Measurements from ENCODE around the gene TSC22D2. TPM values are rescaled to one million over a fixed set of nuclear protein-coding genes. Genes with fewer than 3 reads are reported as not detected.
A peak's percentile ranks its signal among the peaks of the same experiment; 100 is the strongest.

TSC22D2 gene
- total RNA-seq, 4 donors from 2014 or later, result 19.8 to 59.7 (median 29.5) TPM

DNA sequence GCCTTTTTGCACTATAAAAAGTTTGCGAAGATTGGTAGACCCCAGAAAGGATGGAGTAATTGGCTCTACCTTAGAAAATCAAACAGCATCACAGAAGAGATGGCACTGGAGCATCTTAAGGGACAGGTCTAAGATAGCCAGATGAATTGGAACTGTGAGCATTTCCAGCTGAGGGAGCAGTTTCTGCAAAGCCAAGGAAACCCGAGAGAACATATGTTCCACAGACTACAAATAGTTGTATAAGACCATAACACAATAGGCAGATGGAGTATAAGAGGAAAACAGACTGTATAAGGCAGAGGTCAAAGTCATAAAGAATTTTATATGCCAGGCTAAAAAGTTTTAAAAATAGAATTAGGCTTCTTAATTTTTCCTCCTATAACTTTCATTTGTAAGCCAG, 46.0 kb downstream of the TSC22D2 start:
- Histone ChIP-seq H3K27ac (peak overlapping the region in 3 of 4 donors; percentile 24 to 52 (median 40)), H3K4me3 (no peak overlapping the region), H3K9me3 (no peaks in the 10 kb centered on the region), H3K4me1 (peaks cover 0 to 54% (median 27%) of the 10 kb centered on the region in 4 donors), H3K27me3 (no peaks in the 10 kb centered on the region), H3K36me3 (peaks cover 0 to 12% (median 4%) of the 10 kb centered on the region in 4 donors)
- 73 to 83% methylated on average over 2 of the region's 2 CpGs for WGBS, 2 donors (ENCODE audit: low coverage in 1 of 2)
- intact Hi-C loops (cut with DNase I; ENCODE audit: low total_unique reads), result no loop called here
- TF ChIP-seq POLR2A (IDR thresholded peaks at IDR 0.05) (no peak), POLR2AphosphoS5 (IDR thresholded peaks at IDR 0.05) (peak in 1 of 3 donors; percentile 15)
- TF ChIP-seq, protein P1, sequence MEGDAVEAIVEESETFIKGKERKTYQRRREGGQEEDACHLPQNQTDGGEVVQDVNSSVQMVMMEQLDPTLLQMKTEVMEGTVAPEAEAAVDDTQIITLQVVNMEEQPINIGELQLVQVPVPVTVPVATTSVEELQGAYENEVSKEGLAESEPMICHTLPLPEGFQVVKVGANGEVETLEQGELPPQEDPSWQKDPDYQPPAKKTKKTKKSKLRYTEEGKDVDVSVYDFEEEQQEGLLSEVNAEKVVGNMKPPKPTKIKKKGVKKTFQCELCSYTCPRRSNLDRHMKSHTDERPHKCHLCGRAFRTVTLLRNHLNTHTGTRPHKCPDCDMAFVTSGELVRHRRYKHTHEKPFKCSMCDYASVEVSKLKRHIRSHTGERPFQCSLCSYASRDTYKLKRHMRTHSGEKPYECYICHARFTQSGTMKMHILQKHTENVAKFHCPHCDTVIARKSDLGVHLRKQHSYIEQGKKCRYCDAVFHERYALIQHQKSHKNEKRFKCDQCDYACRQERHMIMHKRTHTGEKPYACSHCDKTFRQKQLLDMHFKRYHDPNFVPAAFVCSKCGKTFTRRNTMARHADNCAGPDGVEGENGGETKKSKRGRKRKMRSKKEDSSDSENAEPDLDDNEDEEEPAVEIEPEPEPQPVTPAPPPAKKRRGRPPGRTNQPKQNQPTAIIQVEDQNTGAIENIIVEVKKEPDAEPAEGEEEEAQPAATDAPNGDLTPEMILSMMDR (IDR thresholded peaks at IDR 0.05), result no peak
- DNase-seq, result no peak
- in situ Hi-C loops (cut with MboI; ENCODE audit: low pct_ligation_motif_present in 1 of 4, low pct_unique_long_range_greater_than_20kb in 1 of 4, low sequenced_read_pairs in 3 of 4), result no loop called here

DNA sequence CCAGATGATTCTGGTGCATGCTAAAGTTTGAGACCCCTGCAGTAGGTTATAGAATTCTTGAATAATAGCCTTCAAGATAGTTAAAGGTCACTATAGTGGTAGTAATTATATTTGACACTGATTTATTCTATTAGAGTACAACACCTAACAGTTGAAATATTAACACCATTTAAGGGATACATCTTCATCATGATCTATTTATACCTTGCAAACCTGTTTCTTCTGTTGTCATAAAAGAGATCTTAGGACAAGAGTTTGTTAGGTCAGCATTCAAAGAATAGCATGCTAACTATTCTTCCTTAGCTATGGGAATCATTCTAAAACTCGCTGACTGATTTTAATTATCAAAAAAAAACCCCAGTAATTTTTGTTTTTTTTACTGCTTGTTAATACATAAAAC, 46.5 kb downstream of the TSC22D2 start:
- peak overlapping the region in 2 of 4 donors; percentile 19 to 40 for H3K27ac ChIP-seq
- in situ Hi-C loops (cut with MboI; ENCODE audit: low pct_ligation_motif_present in 1 of 4, low pct_unique_long_range_greater_than_20kb in 1 of 4, low sequenced_read_pairs in 3 of 4) (no loop called here), intact Hi-C loops (cut with DNase I; ENCODE audit: low total_unique reads) (no loop called here)
- 89 to 91% methylated on average over 1 of the region's 1 CpG for WGBS, 2 donors (ENCODE audit: low coverage in 1 of 2)
- no peak for TF ChIP-seq POLR2A (IDR thresholded peaks at IDR 0.05)
- TF ChIP-seq EP300 (IDR thresholded peaks at IDR 0.05; ENCODE audit: low read depth), result no peak
- TF ChIP-seq, protein P1 (IDR thresholded peaks at IDR 0.05), result no peak
- no peak for TF ChIP-seq POLR2AphosphoS5 (IDR thresholded peaks at IDR 0.05)
- H3K4me3 ChIP-seq, result no peak overlapping the region
- no peaks in the 10 kb centered on the region for H3K9me3 ChIP-seq
- no peaks in the 10 kb centered on the region for H3K27me3 ChIP-seq
- peaks cover 0 to 14% (median 5%) of the 10 kb centered on the region in 4 donors for H3K36me3 ChIP-seq
- H3K4me1 ChIP-seq, result peaks cover 0 to 48% (median 22%) of the 10 kb centered on the region in 4 donors
- no peak for DNase-seq

DNA sequence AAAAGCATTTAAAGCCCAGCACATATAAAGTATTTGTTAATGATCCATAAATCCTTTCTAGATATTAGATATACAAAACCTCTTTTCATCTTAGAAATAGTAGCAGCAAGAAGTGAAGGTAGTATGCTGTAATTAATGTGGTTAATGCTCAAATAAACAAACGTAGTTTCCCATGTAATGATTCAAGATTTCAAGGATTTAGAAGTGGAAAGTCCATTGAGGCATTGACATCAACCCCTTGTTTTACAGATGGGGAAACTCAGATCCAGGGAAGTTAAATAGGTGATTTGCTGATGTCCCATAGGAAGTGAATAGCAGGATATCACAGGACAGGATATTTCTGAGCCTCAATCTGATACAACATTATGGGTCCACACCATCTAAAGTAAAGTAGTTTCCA, 47.2 kb downstream of the TSC22D2 start:
- H3K9me3 ChIP-seq, result no peaks in the 10 kb centered on the region
- no peak for DNase-seq
- no peak overlapping the region for H3K27ac ChIP-seq
- TF ChIP-seq, protein P1 (IDR thresholded peaks at IDR 0.05), result no peak
- TF ChIP-seq POLR2AphosphoS5 (IDR thresholded peaks at IDR 0.05), result no peak
- no peak for TF ChIP-seq EP300 (IDR thresholded peaks at IDR 0.05; ENCODE audit: low read depth)
- no peak for TF ChIP-seq POLR2A (IDR thresholded peaks at IDR 0.05)
- H3K36me3 ChIP-seq, result peaks cover 0 to 14% (median 5%) of the 10 kb centered on the region in 4 donors
- H3K4me1 ChIP-seq, result peaks cover 0 to 41% (median 21%) of the 10 kb centered on the region in 4 donors
- intact Hi-C loops (cut with DNase I; ENCODE audit: low total_unique reads), result no loop called here
- in situ Hi-C loops (cut with MboI; ENCODE audit: low pct_ligation_motif_present in 1 of 4, low pct_unique_long_range_greater_than_20kb in 1 of 4, low sequenced_read_pairs in 3 of 4), result no loop called here
- 63 to 83% methylated on average over 1 of the region's 1 CpG for WGBS, 2 donors (ENCODE audit: low coverage in 1 of 2)
- H3K27me3 ChIP-seq, result no peaks in the 10 kb centered on the region
- H3K4me3 ChIP-seq, result no peak overlapping the region

DNA sequence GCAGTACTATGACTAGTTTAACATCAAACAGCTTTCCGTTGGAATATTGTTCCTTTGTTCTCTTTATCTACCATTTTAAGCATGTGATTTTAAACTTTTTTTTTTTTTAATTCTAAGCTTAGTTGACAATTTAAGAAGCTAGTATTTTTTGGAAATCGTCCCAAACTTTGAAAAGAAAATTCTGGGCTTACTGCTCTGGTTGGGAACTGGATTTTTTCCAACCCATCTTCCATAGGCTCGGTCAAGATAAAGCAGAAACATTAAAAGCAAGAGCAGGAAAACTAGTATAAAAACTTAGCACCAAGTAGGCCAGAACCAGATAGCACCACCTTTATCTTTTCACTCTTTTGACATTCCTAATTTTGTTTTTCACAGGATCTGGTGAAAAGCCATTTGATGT, 49.9 kb downstream of the TSC22D2 start:
- Histone ChIP-seq H3K9me3 (no peaks in the 10 kb centered on the region), H3K4me3 (no peak overlapping the region), H3K27ac (no peak overlapping the region), H3K4me1 (peaks cover 0 to 21% (median 11%) of the 10 kb centered on the region in 4 donors), H3K36me3 (peaks cover 0 to 14% (median 5%) of the 10 kb centered on the region in 4 donors), H3K27me3 (no peaks in the 10 kb centered on the region)
- no peak for DNase-seq
- intact Hi-C loops (cut with DNase I; ENCODE audit: low total_unique reads) (no loop called here), in situ Hi-C loops (cut with MboI; ENCODE audit: low pct_ligation_motif_present in 1 of 4, low pct_unique_long_range_greater_than_20kb in 1 of 4, low sequenced_read_pairs in 3 of 4) (no loop called here)
- WGBS, 2 donors (ENCODE audit: low coverage in 1 of 2), result 69 to 93% methylated on average over 3 of the region's 3 CpGs
- TF ChIP-seq POLR2A (IDR thresholded peaks at IDR 0.05) (no peak), POLR2AphosphoS5 (IDR thresholded peaks at IDR 0.05) (no peak)

DNA sequence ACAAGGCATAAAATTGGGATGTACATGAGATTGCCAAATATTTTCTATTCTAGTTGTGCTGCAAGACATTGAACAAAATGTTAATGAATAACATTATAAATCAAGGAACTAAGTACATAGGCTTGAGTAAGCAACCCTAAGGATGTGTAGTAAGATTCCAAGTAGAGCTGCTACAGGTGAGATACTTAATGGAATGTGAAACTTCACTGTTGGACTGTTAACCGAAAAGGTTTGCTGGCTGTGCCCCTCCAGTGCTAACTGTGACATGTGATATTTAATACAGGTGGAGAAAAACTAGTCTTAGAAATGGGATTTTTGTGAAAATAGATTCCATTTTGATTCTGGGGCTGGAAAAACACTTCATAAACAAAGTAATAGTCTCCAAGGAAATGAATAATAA, 52.4 kb downstream of the TSC22D2 start:
- intact Hi-C loops (cut with DNase I; ENCODE audit: low total_unique reads), result no loop called here
- no peaks in the 10 kb centered on the region for H3K4me1 ChIP-seq
- WGBS, 2 donors (ENCODE audit: low coverage in 1 of 2), result 95 to 100% methylated on average over 1 of the region's 1 CpG
- TF ChIP-seq, protein P1 (IDR thresholded peaks at IDR 0.05), result no peak
- TF ChIP-seq EP300 (IDR thresholded peaks at IDR 0.05; ENCODE audit: low read depth), result no peak
- no peak for TF ChIP-seq POLR2A (IDR thresholded peaks at IDR 0.05)
- TF ChIP-seq POLR2AphosphoS5 (IDR thresholded peaks at IDR 0.05), result no peak
- in situ Hi-C loops (cut with MboI; ENCODE audit: low pct_ligation_motif_present in 1 of 4, low pct_unique_long_range_greater_than_20kb in 1 of 4, low sequenced_read_pairs in 3 of 4), result no loop called here
- no peaks in the 10 kb centered on the region for H3K9me3 ChIP-seq
- no peak overlapping the region for H3K27ac ChIP-seq
- no peaks in the 10 kb centered on the region for H3K27me3 ChIP-seq
- H3K4me3 ChIP-seq, result no peak overlapping the region
- no peak for DNase-seq
- H3K36me3 ChIP-seq, result peaks cover 0 to 14% (median 5%) of the 10 kb centered on the region in 4 donors
